ENCODE measurements around the gene A3GALT2.
A peak's percentile ranks its signal among the peaks of the same experiment; 100 is the strongest.

A3GALT2 gene

DNA sequence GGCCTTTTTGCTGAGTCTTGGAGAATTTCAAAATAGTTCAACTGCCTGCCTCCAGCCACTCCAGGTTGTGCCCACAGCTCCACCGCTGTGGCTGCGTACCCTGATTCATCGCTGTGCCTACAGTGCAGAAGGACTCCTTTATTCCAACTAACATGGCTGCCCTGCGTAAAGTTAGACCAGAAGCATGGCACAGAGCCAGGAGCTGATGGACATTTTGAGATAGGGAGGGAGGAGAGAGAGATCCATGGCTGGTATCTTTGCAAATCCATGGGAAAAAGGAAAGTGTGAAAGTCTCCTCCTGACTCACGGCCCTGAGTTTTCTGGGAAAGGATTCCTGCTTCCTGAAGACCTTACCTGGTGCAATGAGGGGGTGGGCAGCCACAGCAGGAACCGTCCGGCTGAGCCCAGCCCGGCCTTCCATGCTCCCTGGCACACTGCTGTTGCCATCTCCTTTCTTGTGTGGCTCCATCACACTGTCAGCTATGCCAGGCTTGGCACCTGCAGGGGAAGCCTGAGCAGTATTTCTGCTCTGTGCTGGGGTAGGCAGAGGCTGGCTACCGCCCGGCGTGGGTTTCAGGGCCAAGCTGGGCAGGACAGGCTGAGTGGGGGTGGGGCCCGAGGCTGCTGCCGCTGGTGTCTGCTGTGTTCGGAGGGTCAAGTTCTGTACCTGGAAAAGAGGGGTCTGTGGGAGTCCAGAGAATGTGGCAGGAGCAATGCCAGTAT lies 46.0 kb upstream of the A3GALT2 start:
- H3K4me3 ChIP-seq (ENCODE audit: low read depth, low read length), result no peak overlapping the region
- TF ChIP-seq, protein P1, sequence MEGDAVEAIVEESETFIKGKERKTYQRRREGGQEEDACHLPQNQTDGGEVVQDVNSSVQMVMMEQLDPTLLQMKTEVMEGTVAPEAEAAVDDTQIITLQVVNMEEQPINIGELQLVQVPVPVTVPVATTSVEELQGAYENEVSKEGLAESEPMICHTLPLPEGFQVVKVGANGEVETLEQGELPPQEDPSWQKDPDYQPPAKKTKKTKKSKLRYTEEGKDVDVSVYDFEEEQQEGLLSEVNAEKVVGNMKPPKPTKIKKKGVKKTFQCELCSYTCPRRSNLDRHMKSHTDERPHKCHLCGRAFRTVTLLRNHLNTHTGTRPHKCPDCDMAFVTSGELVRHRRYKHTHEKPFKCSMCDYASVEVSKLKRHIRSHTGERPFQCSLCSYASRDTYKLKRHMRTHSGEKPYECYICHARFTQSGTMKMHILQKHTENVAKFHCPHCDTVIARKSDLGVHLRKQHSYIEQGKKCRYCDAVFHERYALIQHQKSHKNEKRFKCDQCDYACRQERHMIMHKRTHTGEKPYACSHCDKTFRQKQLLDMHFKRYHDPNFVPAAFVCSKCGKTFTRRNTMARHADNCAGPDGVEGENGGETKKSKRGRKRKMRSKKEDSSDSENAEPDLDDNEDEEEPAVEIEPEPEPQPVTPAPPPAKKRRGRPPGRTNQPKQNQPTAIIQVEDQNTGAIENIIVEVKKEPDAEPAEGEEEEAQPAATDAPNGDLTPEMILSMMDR (conservative IDR thresholded peaks at IDR 0.05; ENCODE audit: low read depth, low read length), result no peak
- DNase-seq (ENCODE audit: low read depth), result no peak

- TF ChIP-seq, protein P1 (conservative IDR thresholded peaks at IDR 0.05; ENCODE audit: low read depth, low read length), result no peak
- H3K4me3 ChIP-seq (ENCODE audit: low read depth, low read length), result no peak overlapping the region
- peak; percentile 96 for DNase-seq (ENCODE audit: low read depth)
These were observed 44.7 kb upstream of the A3GALT2 start for GRCh38 chr1:33365560-33365997.

DNA sequence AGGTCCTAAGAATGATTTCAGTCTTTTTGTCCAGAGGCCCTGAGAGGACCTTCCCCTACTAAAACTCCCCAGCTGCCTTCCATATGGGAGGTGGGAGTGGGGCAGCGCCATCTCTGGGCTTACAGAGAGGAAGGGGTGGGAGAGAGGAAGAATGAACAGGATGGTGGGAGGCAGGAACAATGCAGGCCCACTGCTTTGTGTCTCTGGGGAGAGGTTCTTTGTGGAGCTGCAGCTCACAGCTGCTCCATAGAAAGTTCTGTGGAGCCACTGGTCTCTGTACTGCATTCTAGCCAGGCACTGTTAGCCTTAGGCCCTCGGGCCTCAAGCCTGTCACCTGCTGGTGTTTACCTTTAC lies 43.6 kb upstream of the A3GALT2 start:
- no peak overlapping the region for H3K4me3 ChIP-seq (ENCODE audit: low read depth, low read length)
- TF ChIP-seq, protein P1 (conservative IDR thresholded peaks at IDR 0.05; ENCODE audit: low read depth, low read length), result no peak
- DNase-seq (ENCODE audit: low read depth), result no peak

- DNase-seq (ENCODE audit: low read depth), result no peak
- no peak overlapping the region for H3K4me3 ChIP-seq (ENCODE audit: low read depth, low read length)
- TF ChIP-seq, protein P1 (conservative IDR thresholded peaks at IDR 0.05; ENCODE audit: low read depth, low read length), result no peak
These were observed 42.6 kb upstream of the A3GALT2 start for GRCh38 chr1:33363470-33363861.

DNA sequence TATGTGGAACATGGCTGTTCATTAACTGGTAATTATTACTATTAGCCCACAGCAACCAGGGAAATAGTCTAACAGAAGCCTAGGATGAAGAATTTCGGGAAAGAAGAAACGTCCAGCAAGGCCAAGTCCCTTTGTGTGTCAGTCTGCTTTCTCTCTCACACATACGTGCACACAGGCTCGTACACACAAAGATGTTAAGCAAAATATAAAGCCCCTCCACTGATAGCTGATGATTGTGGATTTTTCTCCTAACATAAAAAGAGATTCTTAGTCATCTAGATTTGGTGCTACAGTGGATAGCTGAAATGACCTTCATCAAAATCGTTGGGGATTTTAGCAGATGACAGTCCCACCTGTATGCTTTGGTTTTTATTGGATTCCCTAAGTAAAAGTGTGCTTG lies 42.1 kb upstream of the A3GALT2 start:
- no peak overlapping the region for H3K4me3 ChIP-seq (ENCODE audit: low read depth, low read length)
- TF ChIP-seq, protein P1 (conservative IDR thresholded peaks at IDR 0.05; ENCODE audit: low read depth, low read length), result no peak
- DNase-seq (ENCODE audit: low read depth), result no peak

GRCh38 chr1:33361532-33362235 lies 40.8 kb upstream of the A3GALT2 start:
- TF ChIP-seq, protein P1 (conservative IDR thresholded peaks at IDR 0.05; ENCODE audit: low read depth, low read length), result no peak
- peak; percentile 70 for DNase-seq (ENCODE audit: low read depth)
- H3K4me3 ChIP-seq (ENCODE audit: low read depth, low read length), result no peak overlapping the region

GRCh38 chr1:33360367-33360766 lies 39.5 kb upstream of the A3GALT2 start:
- no peak overlapping the region for H3K4me3 ChIP-seq (ENCODE audit: low read depth, low read length)
- TF ChIP-seq, protein P1 (conservative IDR thresholded peaks at IDR 0.05; ENCODE audit: low read depth, low read length), result no peak
- DNase-seq (ENCODE audit: low read depth), result no peak

Measured in choroid plexus epithelial cell (primary cell).